T-helper 2 cell treated with Interferon-gamma antibody and Interleukin-4, amounts not matched to agents 5 μg/mL and 100 μg/mL, for 36 hours (primary cell): ENCODE measurements around the gene FOXO1.

Experiments used
- DNase-seq: peaks from one replicate; pipeline ENCODE4 v3.0.0; 2021; ENCODE audit warnings: low spot score
- H3K27ac Mint-ChIP-seq: one replicate; pipeline ENCODE4 v1.8.0; 2021; ENCODE audit warnings: mild to moderate bottlenecking, mixed read lengths
- H3K27me3 Mint-ChIP-seq: one replicate; pipeline ENCODE4 v1.8.0; 2021; ENCODE audit warnings: low read depth, mixed read lengths
- H3K36me3 Mint-ChIP-seq: one replicate; pipeline ENCODE4 v1.8.0; 2021; ENCODE audit warnings: low read depth, mixed read lengths
- H3K4me1 Mint-ChIP-seq: one replicate; pipeline ENCODE4 v1.8.0; 2021; ENCODE audit warnings: low read depth, mixed read lengths
- H3K4me3 Mint-ChIP-seq: one replicate; pipeline ENCODE4 v1.8.0; 2022; ENCODE audit warnings: mild to moderate bottlenecking, moderate library complexity, mixed read lengths
- H3K9me3 Mint-ChIP-seq: one replicate; pipeline ENCODE4 v1.8.0; 2021; ENCODE audit warnings: mixed read lengths

The FOXO1 gene

GRCh38 chr13:40660692-40661091 lies 5.7 kb downstream of the FOXO1 start:
- H3K27me3 Mint-ChIP-seq, result no peaks in the 10 kb centered on the region
- peaks cover 30% of the 10 kb centered on the region for H3K36me3 Mint-ChIP-seq
- no peak overlapping the region for H3K4me3 Mint-ChIP-seq
- peaks cover 4% of the 10 kb centered on the region for H3K9me3 Mint-ChIP-seq
- peak overlapping the region; percentile 31 for H3K27ac Mint-ChIP-seq
- DNase-seq, result no peak
- H3K4me1 Mint-ChIP-seq, result peaks cover 65% of the 10 kb centered on the region

GRCh38 chr13:40660141-40660664 lies 6.2 kb downstream of the FOXO1 start:
- Mint-ChIP-seq H3K4me3 (no peak overlapping the region), H3K4me1 (peaks cover 66% of the 10 kb centered on the region), H3K27ac (no peak overlapping the region), H3K9me3 (peaks cover 4% of the 10 kb centered on the region), H3K27me3 (no peaks in the 10 kb centered on the region), H3K36me3 (peaks cover 30% of the 10 kb centered on the region)
- no peak for DNase-seq

- peaks cover 27% of the 10 kb centered on the region for H3K36me3 Mint-ChIP-seq
- DNase-seq, result no peak
- no peak overlapping the region for H3K27ac Mint-ChIP-seq
- no peak overlapping the region for H3K4me3 Mint-ChIP-seq
- H3K4me1 Mint-ChIP-seq, result peaks cover 76% of the 10 kb centered on the region
- H3K9me3 Mint-ChIP-seq, result peaks cover 4% of the 10 kb centered on the region
- H3K27me3 Mint-ChIP-seq, result no peaks in the 10 kb centered on the region
Observed at GRCh38 chr13:40657951-40658350, 8.5 kb downstream of the FOXO1 start.

GRCh38 chr13:40657307-40657706 lies 9.1 kb downstream of the FOXO1 start:
- no peak overlapping the region for H3K4me3 Mint-ChIP-seq
- H3K36me3 Mint-ChIP-seq, result peaks cover 26% of the 10 kb centered on the region
- H3K4me1 Mint-ChIP-seq, result peaks cover 75% of the 10 kb centered on the region
- H3K9me3 Mint-ChIP-seq, result peaks cover 4% of the 10 kb centered on the region
- H3K27ac Mint-ChIP-seq, result no peak overlapping the region
- no peaks in the 10 kb centered on the region for H3K27me3 Mint-ChIP-seq
- DNase-seq, result no peak

GRCh38 chr13:40656358-40656757 lies 10.1 kb downstream of the FOXO1 start:
- Mint-ChIP-seq H3K4me1 (peaks cover 76% of the 10 kb centered on the region), H3K36me3 (peaks cover 30% of the 10 kb centered on the region), H3K9me3 (peaks cover 4% of the 10 kb centered on the region), H3K4me3 (no peak overlapping the region), H3K27ac (no peak overlapping the region), H3K27me3 (no peaks in the 10 kb centered on the region)
- DNase-seq, result no peak

GRCh38 chr13:40653527-40654318 lies 12.7 kb downstream of the FOXO1 start:
- peaks cover 28% of the 10 kb centered on the region for H3K36me3 Mint-ChIP-seq
- H3K4me3 Mint-ChIP-seq, result peak overlapping the region; percentile 64
- peaks cover 4% of the 10 kb centered on the region for H3K9me3 Mint-ChIP-seq
- H3K4me1 Mint-ChIP-seq, result peaks cover 74% of the 10 kb centered on the region
- no peak for DNase-seq
- no peaks in the 10 kb centered on the region for H3K27me3 Mint-ChIP-seq
- peak overlapping the region; percentile 82 for H3K27ac Mint-ChIP-seq

GRCh38 chr13:40652588-40652940 lies 13.9 kb downstream of the FOXO1 start:
- Mint-ChIP-seq H3K27ac (peak overlapping the region; percentile 26), H3K4me3 (no peak overlapping the region), H3K4me1 (peaks cover 77% of the 10 kb centered on the region), H3K27me3 (no peaks in the 10 kb centered on the region), H3K36me3 (peaks cover 24% of the 10 kb centered on the region), H3K9me3 (no peaks in the 10 kb centered on the region)
- no peak for DNase-seq

GRCh38 chr13:40651866-40652587 lies 14.4 kb downstream of the FOXO1 start:
- peak overlapping the region; percentile 7 for H3K27ac Mint-ChIP-seq

GRCh38 chr13:40648841-40649240 lies 17.6 kb downstream of the FOXO1 start:
- Mint-ChIP-seq H3K27ac (no peak overlapping the region), H3K27me3 (no peaks in the 10 kb centered on the region), H3K4me1 (peaks cover 87% of the 10 kb centered on the region), H3K9me3 (no peaks in the 10 kb centered on the region), H3K4me3 (no peak overlapping the region), H3K36me3 (peaks cover 19% of the 10 kb centered on the region)
- no peak for DNase-seq

More at GRCh38 chr13:40651866-40652587, 14.4 kb downstream of the FOXO1 start:
- Mint-ChIP-seq H3K4me3 (no peak overlapping the region), H3K27me3 (no peaks in the 10 kb centered on the region), H3K4me1 (peaks cover 77% of the 10 kb centered on the region), H3K36me3 (peaks cover 21% of the 10 kb centered on the region), H3K9me3 (no peaks in the 10 kb centered on the region)
- no peak for DNase-seq

GRCh38 chr13:40648040-40648439 lies 18.4 kb downstream of the FOXO1 start:
- H3K9me3 Mint-ChIP-seq, result no peaks in the 10 kb centered on the region
- H3K27ac Mint-ChIP-seq, result peak overlapping the region; percentile 41
- peaks cover 18% of the 10 kb centered on the region for H3K36me3 Mint-ChIP-seq
- DNase-seq, result no peak
- no peaks in the 10 kb centered on the region for H3K27me3 Mint-ChIP-seq
- H3K4me1 Mint-ChIP-seq, result peaks cover 85% of the 10 kb centered on the region
- H3K4me3 Mint-ChIP-seq, result no peak overlapping the region

- Mint-ChIP-seq H3K4me3 (peak overlapping the region; percentile 58), H3K36me3 (peaks cover 11% of the 10 kb centered on the region), H3K27ac (peak overlapping the region; percentile 70), H3K4me1 (peaks cover 85% of the 10 kb centered on the region), H3K27me3 (no peaks in the 10 kb centered on the region), H3K9me3 (no peaks in the 10 kb centered on the region)
- no peak for DNase-seq
Observed at GRCh38 chr13:40644838-40645604, 21.4 kb downstream of the FOXO1 start.

GRCh38 chr13:40640845-40641458 lies 25.5 kb downstream of the FOXO1 start:
- Mint-ChIP-seq H3K4me3 (peak overlapping the region; percentile 80), H3K9me3 (no peaks in the 10 kb centered on the region), H3K36me3 (peaks cover 14% of the 10 kb centered on the region), H3K27ac (peak overlapping the region; percentile 67), H3K27me3 (no peaks in the 10 kb centered on the region), H3K4me1 (peaks cover 73% of the 10 kb centered on the region)
- DNase-seq, result no peak

- peaks cover 11% of the 10 kb centered on the region for H3K36me3 Mint-ChIP-seq
Observed at GRCh38 chr13:40640202-40640601, 26.2 kb downstream of the FOXO1 start.

More at GRCh38 chr13:40640202-40640601, 26.2 kb downstream of the FOXO1 start:
- H3K4me3 Mint-ChIP-seq, result peak overlapping the region; percentile 80
- peaks cover 74% of the 10 kb centered on the region for H3K4me1 Mint-ChIP-seq
- H3K27ac Mint-ChIP-seq, result peak overlapping the region; percentile 3
- no peaks in the 10 kb centered on the region for H3K27me3 Mint-ChIP-seq
- no peak for DNase-seq
- no peaks in the 10 kb centered on the region for H3K9me3 Mint-ChIP-seq
